GM19035 (cell line): Measurements from ENCODE around the gene ABLIM1.
A peak's percentile ranks its signal among the peaks of the same experiment; 100 is the strongest.

Experiments used
- ATAC-seq: cut with Tn5 transposase; IDR thresholded peaks from one replicate; pipeline ENCODE4 v1.9.1; 2021; ENCODE audit not compliant: unreplicated experiment

Gene ABLIM1

GRCh38 chr10:114624951-114625780, 32.9 kb downstream of the ABLIM1 start:
- no peak for ATAC-seq

GRCh38 chr10:114624422-114624821, 33.7 kb downstream of the ABLIM1 start:
- ATAC-seq: no peak

DNA sequence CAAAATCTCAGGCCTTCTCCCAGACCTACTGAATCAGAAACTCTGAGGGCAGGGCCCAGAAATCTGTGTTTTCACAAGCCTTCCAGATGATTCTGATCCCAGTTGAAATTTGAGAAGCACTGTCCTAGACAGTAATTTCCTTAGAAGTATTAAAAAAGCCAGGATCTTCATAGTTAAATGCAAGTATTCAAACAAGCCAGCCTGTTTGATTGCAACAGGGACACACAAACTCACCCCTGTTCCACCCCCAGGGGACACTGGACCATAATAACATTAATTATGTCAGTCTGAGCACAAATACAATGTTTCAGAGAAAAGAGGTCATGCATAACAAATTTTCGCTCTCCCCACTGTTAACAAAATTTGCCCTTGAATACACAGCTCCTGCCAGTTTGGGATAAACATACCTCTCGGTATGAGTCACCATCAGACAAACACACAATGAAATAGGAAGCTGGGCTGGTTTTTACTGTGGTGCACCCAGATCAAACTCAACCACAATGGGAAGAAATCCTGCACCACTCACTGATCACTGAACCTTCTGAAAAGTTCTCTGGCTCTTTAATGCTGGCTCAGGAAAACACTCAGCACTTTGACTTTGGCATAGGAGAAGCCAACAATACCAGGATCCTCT, 34.3 kb downstream of the ABLIM1 start:
- ATAC-seq: no peak

DNA sequence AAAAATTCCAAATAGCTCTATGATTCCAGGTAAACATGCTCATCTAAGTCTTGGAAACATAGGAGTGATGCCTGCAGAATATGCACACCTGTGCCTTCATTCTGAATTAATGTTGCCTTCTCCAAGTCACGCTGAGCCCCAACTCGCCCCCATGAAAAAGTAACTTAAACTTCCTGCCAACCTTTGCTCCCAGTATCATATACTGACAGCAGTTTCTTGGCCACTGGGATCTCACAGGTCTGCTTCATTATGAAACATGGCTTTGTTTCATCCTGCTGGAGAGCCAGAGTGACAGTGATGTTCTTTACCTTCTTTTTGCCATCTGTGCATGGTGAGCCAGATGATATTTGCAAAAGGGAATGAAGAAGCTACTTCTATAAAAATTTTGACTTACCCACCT, 34.9 kb downstream of the ABLIM1 start:
- no peak for ATAC-seq

- ATAC-seq: no peak
Observed at GRCh38 chr10:114618722-114619121, 39.4 kb downstream of the ABLIM1 start.

DNA sequence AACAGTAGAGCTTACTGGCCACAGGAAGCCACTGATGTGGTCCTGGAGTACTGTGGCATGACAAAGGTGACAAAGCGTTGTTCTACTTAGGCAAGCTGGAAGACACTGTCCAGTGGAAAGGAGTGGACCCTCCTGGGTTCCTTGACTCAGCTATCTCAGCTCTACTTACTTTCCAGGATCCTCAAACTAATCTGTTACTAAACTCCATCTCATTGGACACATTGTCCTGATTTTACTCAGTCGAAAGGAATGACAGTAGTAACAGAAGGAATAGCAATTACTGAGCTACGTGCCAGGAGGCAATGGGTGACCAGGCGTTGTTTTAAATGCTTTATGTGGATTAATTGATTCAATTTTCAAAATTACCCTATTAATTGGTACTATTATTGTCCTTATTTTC, 41.6 kb downstream of the ABLIM1 start:
- ATAC-seq: no peak

GRCh38 chr10:114616103-114616502, 42.0 kb downstream of the ABLIM1 start:
- ATAC-seq: no peak

DNA sequence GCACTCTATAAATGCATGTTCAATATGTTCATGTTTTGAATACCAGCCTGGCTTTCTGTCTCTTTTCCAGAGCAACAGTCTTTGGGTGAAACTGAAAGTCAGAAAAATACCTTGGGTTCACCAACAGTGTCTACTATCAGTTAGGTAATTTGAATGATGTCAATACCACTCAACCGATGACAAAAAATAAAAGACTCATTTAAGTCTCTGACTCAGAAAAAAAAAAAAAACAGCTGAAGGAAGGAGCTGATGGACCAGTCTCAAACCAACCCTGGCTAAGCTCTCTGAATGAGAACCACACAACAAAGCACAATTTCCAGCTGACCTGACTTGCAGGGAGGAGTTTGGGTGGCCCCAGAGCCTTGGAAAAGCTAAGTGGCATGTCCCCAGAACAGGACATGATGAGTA, 42.5 kb downstream of the ABLIM1 start:
- peak; percentile 95 for ATAC-seq

- no peak for ATAC-seq
Observed at GRCh38 chr10:114613237-114613979, 44.7 kb downstream of the ABLIM1 start.

DNA sequence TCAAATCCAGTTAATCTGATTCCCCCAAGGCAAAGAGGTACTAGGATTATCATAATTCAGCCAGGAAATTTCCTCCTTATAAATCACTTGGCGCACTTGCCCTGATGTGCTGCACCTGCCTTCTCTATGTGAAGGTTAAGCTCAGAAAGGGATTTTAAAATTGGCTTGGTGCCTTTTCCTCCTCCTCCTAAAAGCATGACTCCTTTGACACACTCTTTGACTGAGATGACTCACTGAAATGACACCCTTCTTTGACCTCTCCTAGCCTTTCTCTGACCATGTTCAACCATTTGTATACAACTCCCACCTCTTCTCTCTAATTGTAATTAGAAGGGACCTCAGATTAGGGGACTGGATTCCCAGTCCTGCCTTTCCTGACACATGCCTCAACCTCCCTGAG, 46.5 kb downstream of the ABLIM1 start:
- no peak for ATAC-seq

- no peak for ATAC-seq
Observed at GRCh38 chr10:114609518-114610426, 48.3 kb downstream of the ABLIM1 start.

DNA sequence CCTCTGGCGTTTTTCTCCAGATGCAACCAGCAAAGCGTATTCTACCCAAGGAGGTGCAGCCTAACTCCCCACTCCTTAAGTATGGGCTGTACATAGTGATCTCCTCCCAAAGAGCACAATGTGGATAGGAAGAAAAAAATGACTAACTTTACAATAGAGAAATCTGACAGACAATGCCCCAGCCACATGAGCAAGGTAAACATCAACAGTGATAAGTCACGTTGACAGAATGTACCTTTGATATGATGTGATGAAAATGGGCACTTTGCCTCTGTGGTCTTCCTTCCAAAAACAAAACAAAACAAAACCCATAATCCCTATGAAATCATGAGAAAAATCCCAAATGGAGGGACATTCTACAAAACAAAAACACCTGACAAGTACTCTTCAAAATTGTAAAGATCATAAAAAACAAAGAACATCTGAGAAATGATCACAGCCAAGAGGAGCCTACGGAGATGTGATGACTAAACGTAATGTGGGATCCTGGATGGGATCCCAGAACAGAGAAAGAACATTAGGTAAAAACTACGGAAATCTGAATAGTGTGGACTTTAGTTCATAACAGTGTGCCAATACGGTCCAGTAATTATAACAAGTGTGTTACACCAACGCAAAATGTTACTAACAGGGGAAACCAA, 50.6 kb downstream of the ABLIM1 start:
- ATAC-seq: no peak

- no peak for ATAC-seq
Observed at GRCh38 chr10:114605155-114605797, 52.8 kb downstream of the ABLIM1 start.

GRCh38 chr10:114604357-114605130, 53.5 kb downstream of the ABLIM1 start:
- no peak for ATAC-seq

GRCh38 chr10:114603948-114604347, 54.1 kb downstream of the ABLIM1 start:
- ATAC-seq: no peak

GRCh38 chr10:114603303-114603702, 54.8 kb downstream of the ABLIM1 start:
- no peak for ATAC-seq

- ATAC-seq: no peak
Observed at GRCh38 chr10:114600057-114600456, 58.0 kb downstream of the ABLIM1 start.

DNA sequence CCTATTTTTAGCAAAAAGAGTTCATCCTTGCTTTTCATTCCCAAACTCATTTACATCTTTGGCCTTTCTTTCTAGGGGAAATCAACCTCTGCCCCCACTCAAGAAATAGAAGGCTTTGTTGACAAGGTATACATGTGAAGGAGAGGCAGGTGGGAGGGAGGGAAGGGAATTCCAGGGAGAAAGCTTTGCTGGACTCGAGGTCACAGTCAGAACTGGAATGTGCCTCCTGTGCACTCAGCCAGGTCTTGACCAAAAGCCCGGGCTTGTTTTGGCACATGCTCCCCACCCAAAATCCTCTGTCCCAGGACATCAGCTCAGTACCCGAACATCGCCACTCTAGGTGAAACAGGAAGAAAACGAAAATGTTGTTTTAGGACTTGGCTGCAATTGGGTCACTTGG, 61.3 kb downstream of the ABLIM1 start:
- ATAC-seq: no peak

DNA sequence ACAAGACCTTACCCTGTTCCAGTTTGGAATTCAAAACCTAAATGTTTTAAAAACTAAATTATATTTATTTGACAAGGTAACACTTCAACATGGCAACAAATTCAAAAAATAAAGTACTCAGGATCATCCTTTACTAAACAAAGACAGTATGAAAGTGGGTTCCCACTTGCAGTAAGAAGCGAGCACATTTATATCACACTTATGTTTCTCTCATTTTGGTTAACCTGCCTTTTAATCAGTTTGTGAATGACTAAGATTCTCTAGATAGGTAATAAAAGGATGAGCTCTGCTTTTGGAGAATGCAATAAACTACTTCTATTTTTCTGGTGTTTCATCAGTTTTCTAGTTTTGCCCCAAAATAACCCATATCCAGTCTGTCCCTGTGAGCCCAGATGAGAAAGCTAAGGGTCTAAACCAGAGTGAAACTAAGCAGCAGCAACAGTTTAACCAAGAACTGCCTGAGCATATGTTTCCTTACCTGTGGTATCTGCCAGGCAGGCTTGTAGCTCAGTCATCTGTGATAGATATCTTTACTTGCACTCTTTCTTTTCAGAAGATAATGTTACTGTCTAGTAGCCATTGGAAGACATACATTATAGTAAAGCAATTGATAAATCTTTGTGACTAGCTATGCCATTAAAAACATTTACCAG, 64.1 kb downstream of the ABLIM1 start:
- ATAC-seq: no peak
